HG03095 (cell line): ENCODE measurements around the gene PSPH.
A peak's percentile ranks its signal among the peaks of the same experiment; 100 is the strongest.
"Not testable (repeated sequence)": the region's sequence is repeated elsewhere in the genome, so short reads cannot be mapped to it uniquely, and the experiment has no call there.

Source experiments
- ATAC-seq: cut with Tn5 transposase; IDR thresholded peaks from one replicate; pipeline ENCODE4 v1.9.1; 2021; ENCODE audit warnings: moderate library complexity; ENCODE audit not compliant: unreplicated experiment

PSPH gene

DNA sequence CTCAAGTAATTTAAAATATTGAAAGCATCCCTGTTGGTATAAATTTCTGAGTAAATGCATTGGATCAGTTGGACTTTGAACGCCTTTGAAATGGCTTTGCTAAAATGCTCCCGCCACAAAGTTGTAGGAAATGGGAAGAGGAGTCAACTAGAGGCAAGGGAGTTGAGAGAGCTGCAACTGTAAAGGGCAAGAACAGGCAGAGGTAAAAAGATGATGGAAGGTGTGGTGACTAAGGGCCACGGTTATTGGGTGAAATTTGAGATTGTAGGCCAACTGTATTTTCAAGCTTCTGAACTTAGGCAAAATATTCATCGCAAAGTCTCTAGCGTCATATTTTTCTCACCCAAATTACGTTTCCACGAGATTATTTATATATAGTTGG, 12.2 kb upstream of the PSPH start:
- ATAC-seq, result no peak

GRCh38 chr7:56062382-56062781, 11.1 kb upstream of the PSPH start:
- no peak for ATAC-seq

DNA sequence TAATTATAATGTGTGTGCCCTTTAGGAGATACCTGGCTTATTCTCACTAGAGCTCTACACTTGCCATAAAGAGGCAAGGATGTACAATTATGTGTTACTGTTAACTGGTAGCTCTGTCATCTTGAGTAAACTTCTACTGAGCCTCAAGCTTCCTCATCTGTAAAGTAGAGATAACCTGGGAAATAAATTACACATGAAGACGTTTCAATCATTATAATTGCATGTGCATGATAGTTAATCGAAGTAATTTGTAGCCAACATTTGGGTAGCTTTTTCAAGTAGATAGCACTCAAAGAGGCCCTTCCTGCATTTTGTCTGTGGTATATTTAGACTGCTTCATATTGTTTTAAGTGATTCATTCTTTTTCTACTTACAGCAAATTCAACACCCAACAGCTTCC, 2.7 kb upstream of the PSPH start:
- no peak for ATAC-seq

DNA sequence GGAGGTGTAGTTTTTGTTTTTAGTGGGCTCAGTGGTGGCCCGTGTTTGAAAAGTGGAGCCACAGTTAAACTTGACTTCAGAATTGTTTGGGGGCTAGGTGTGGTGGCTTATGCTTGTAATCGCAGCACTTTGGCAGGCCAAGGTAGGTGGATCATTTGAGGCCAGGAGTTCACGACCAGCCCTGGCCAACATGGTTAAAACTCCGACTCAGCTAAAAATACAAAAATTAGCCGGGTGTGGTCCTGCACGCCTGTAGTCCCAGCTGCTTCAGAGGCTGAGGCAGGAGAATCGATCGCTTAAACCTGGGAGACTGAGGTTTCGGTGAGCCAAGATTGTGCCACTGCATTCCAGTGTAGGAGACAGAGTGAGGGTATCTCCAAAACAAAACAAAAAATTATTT, 2.1 kb upstream of the PSPH start:
- ATAC-seq, result no peak

DNA sequence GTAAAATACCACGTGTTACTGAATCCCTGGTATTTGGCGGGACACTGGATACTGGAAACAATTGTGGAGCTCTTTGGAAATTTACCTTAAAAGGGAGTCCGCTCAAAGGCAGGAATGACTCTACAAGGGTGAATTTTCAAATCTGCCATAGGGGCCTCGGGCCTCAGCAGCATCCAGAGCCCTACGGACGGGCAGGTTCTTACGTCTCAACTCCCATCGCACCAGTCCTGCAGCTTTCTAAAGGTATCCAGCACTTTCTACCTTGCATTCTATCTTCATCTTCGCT, 248 bp downstream of the PSPH start:
- no peak for ATAC-seq

GRCh38 chr7:56048763-56049162, 2.5 kb downstream of the PSPH start:
- ATAC-seq, result not testable (repeated sequence)

GRCh38 chr7:56048245-56048644, 3.0 kb downstream of the PSPH start:
- no peak for ATAC-seq

- ATAC-seq, result not testable (repeated sequence)
Observed at GRCh38 chr7:56047446-56048116, 3.7 kb downstream of the PSPH start.

GRCh38 chr7:56046721-56047445, 4.4 kb downstream of the PSPH start:
- no peak for ATAC-seq

DNA sequence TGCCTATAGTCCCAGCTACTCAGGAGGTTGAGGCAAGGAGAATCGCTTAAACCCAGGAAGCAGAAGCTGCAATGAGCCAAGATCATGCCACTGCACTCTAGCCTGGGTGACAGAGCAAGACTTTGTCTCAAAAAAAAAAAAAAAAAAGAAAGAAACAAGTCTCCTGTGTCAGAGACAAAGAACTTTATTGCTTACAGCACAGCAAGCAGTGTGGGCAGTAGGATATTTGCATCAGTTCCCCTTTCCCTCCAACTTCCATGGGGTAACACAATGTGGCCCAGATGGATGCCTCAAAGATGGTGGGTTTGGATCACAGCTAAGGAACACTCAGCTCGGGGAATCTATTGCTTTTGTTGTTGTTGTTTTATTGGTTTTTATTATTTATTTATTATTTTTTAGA, 5.5 kb downstream of the PSPH start:
- ATAC-seq, result not testable (repeated sequence)

GRCh38 chr7:56040730-56041129, 10.5 kb downstream of the PSPH start:
- ATAC-seq, result no peak

DNA sequence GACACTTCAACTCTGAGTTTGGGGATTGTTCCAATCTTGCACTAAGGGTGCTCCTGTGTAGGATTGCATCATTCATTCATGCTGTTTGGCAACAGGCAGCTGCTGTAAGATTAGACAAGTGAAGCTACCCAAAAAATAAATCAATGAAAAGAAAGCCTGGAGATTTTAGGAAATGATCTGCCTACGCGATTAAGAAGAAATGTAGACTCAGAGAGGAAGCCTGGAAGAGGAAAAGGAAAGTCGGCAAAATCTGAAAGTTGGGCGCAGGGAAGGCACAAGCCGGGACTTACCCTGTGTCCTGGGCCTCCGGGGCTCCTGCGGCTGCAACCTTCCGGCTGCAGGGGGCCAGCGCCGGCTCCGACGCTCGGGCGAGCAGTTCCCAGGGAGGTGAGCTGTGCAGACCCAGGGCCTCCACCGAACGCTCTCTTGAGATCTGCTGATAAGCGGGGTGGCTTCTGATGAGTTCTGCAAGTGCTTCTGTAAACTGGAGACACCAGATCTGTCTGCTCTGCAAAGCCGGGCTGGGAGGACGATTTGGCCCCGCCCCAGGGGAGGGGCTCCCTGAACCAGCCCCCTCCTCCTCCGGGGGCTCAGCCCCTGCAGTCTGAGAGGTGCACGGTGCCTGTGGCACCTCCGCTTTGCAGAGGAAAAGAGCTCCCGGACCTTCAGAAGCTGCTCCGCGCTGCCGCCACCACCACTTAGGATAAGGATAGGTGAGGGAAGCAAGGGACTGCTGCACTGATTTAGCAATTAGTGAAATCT, 17.4 kb downstream of the PSPH start:
- ATAC-seq, result peak; percentile 92

GRCh38 chr7:56032578-56032977, 18.7 kb downstream of the PSPH start:
- not testable (repeated sequence) for ATAC-seq

- not testable (repeated sequence) for ATAC-seq
Observed at GRCh38 chr7:56031556-56031955, 19.7 kb downstream of the PSPH start.

DNA sequence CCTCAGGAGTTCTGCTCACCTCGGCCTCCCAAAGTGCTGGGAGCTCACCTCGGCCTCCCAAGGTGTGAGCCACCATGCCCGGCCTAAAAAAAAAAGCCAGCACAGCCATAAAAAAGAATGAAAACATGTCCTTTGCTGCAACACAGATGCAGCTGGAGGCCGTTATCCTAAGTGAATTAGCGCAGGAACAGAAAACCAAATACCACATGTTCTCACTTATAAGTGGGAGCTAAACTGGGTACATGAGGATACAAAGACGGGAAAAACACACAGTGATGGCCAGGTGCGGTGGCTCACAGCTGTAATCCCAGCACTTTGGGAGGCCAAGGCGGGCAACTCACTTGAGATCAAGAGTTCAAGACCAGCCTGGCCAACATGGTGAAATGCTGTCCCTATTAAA, 20.9 kb downstream of the PSPH start:
- no peak for ATAC-seq

- no peak for ATAC-seq
Observed at GRCh38 chr7:56028942-56029630, 22.2 kb downstream of the PSPH start.

DNA sequence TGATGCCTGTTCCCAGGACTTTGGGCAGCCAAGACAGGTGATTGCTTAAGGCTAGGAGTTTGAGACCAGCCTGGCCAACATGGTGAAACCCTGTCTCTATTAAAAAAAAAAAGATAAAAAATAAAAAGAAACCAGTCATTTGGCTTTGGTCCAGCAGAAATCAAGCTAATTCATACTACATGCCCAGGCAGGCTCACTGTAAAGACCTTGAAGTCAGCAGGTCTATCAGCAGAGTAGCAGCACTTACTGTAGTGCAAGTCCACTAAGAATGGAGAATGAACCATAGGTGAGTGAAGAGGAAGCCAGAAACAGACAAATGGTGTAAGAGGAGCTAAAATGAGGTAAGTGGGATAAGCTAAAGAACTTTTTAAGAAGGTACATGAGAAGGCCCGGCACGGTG, 24.7 kb downstream of the PSPH start:
- ATAC-seq, result no peak

GRCh38 chr7:56023500-56023899, 27.7 kb downstream of the PSPH start:
- no peak for ATAC-seq

- no peak for ATAC-seq
Observed at GRCh38 chr7:56019501-56019900, 31.7 kb downstream of the PSPH start.

DNA sequence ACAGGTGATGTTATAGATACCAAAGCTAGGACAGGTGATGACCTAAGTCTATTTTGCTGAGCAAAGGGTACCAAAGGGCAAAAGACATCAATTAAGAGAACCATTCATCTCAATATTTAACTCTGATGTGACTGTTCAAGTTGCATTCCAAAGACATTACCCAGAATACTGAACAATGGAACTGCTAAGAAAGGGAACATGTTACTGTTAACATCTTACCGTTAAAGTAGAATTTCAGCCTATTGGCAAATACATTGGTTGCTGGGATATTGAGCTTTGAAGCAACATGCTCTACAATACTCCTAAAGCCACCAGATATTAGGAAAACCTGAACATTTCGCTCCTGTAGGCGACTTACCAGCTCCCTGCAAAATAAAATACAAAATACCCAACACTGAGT, 34.2 kb downstream of the PSPH start:
- not testable (repeated sequence) for ATAC-seq

DNA sequence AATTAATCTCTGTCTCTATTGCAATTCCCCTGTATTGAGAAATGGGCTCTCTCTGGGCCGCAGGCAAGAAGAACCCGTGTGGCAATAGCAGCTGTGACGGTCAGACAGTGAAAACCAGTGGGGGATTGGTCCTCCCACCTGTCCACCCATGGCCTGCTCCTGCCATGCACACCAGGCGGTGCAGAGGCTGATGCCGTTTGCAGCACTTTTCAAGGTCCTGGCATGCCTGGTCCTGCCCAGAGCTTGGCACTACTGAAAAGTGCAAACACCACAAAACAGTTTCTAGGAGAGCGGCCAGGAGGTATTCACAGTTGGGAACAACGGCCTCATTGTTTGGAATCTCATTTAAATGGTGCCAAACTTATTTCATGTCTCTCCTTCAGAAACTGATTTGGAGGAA, 41.5 kb downstream of the PSPH start:
- ATAC-seq, result no peak

DNA sequence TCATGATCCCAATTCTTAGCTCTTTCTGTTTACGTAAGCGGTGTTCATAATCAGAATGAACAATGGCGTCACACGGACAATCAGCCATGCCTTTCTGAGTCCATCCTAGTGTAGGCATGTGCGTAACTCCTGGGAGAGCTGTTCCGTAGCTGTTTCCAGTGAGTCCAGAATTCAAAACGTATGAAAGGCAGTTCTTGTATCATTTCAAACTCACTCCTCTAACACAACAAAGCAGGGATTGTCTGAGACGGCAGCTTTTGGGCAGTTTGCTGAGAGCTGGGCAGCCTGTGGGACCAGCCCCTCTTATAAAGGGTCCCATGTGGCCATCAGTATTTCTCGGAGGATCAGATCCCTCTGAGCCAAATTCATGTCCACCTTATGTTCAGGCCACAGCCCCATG, 43.4 kb downstream of the PSPH start:
- no peak for ATAC-seq
